ENCODE results near the gene COG2. TPM values are rescaled to one million over a fixed set of nuclear protein-coding genes. Genes with fewer than 3 reads are reported as not detected.

The COG2 gene
- total RNA-seq = 12.0 and 19.4 TPM in 2 replicates

GRCh38 chr1:230642263-230642959, at the start of gene COG2:
TSS of gene COG2 (plus strand) at chr1:230642481. CDS start at chr1:230642607, 126 bp downstream.

GRCh38 chr1:230713915-230714764, 71.9 kb downstream of the COG2 start, which contains the start of gene AGT:
TSS of gene AGT (minus strand) at chr1:230714122. CDS start at chr1:230710823, 3,299 bp downstream.

Other genes starting within 250 kb of the COG2 start
- gene PGBD5, start 216.1 kb upstream of the COG2 start, total RNA-seq = 1.3 and 4.2 TPM in 2 replicates
- not detected in 2 replicates for gene AGT, start 71.6 kb downstream of the COG2 start, total RNA-seq
- not detected in 2 replicates for gene CAPN9, start 104.9 kb downstream of the COG2 start, total RNA-seq
- gene C1orf198, start 226.0 kb downstream of the COG2 start, total RNA-seq = 20.2 and 26.1 TPM in 2 replicates

Measured in airway epithelial cell (primary cell).